DMS153 (cell line): ENCODE data around the gene AFAP1.
"Not testable (repeated sequence)": the region's sequence is repeated elsewhere in the genome, so short reads cannot be mapped to it uniquely, and the experiment has no call there.

Source experiments
- DNase-seq: peaks from one replicate; lab custom pipeline; 2025; lab: John Stamatoyannopoulos, UW

The AFAP1 gene

DNA sequence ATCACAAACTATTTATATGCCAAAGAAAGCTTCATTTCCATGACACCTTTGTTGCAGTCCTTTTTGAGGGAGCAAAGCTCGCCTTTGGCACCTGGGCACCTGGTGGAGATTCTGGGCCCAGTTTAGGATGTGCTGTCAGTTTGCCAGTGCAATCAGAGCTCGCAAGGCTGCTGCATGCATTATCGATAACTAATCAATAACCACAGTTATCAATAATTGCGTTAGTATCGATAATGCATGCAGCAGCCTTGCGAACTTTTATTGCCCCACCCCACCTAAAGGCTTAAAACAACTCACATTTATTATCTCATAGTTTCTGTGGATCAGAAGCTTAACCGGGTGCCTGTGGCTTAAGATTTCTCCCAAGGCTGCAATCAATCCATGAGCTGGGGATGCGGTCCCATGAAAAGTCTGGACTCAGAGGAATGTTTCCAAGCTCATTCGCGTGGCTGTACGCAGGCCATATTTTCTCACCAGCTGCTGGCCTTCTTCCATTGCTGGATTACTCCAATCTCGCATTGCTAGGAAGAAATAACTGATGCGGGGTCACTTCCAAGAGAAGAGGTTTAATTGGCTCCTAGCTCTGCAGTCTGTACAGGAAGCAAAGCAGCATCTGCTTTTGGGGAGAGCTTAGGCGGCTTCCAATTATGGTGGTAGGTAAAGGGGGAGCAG lies 6.2 kb upstream of the AFAP1 start:
- DNase-seq: no peak

DNA sequence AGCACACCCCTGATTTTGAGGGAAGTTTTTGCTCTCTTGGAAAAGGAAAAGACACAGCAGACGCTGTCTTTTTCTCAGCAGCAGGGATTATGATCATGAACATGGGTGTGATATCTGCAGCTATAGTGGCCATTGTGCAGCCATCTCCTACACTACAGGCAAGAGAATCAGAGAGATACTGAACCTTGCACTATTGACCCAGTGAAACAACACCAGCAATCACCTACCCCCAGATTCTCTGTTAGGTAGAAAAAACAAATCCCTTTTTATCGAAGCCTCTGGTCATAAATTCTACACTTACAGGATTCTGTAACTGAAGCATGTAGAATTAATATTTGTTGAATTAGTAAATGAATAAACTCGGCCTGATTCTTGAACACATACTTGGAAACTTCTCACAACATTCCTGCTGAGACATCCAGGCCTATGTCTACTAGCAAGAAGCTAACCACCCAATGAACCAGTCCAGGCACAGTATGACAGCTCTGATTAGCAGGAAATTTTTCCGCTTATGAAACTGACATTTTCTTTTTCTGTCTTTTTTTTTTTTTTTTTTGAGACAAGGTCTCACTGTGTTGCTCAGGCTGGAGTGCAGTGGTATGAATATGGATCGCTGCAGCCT lies 5.0 kb upstream of the AFAP1 start:
- DNase-seq: no peak

DNA sequence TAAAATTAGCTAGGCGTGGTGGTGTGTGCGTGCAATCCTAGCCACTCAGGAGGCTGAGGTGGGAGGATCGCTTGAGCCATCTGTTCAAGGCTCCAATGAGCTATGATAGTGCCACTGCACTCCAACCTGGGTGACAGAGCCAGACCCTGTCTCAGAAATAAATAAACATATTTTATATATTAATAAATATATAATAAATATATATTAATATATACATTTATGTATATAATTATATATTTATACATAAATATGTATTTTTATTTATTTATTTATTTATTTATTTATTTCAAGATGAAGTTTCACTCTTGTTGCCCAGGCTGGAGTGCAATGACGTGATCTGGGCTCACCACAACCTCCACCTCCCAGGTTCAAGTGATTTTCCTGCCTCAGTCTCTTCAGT lies 4.0 kb upstream of the AFAP1 start:
- DNase-seq: not testable (repeated sequence)

DNA sequence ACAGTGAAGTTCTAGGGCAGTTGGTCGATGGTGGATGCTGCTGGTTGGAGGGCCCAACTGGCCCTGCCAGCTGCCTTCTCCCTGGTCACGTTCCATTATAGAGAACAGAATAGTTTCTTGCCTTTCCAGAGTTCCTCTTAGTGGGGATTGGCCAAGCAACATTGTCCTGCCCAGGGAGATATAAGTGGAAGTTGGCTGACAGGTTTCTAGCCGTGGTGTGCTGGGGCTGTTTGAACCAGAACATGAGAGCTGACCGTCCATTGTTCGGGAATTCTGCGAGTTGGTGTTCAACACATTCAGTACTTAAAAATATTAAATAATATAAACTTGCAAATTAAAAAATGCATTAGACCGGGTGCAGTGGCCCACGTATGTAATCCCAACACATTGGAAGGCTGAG lies 3.5 kb upstream of the AFAP1 start:
- no peak for DNase-seq

DNA sequence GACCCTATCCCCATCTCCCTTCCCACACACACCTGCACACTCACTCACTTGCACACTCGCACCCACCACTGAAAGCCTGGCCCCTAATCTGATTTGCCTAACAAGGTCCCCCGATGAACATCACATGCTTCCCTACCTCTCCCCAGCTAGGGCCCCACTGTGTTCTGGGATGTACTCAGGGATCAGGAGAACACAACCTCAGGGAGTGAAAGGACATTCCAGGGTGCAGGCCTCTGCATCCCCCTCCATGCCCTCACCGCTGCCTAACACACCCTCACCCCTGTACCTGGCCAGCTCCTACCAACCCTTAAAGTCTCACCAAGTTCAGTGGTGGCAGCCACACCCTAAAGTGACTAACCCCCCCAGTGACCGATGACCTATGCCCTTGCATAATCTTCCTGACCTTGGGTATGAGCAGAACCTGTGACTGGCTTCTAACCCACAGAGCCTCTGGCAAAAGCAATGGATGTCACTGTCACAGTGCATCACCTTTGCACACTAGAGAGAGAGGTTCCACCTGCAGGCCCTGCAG lies 2.4 kb upstream of the AFAP1 start:
- no peak for DNase-seq

DNA sequence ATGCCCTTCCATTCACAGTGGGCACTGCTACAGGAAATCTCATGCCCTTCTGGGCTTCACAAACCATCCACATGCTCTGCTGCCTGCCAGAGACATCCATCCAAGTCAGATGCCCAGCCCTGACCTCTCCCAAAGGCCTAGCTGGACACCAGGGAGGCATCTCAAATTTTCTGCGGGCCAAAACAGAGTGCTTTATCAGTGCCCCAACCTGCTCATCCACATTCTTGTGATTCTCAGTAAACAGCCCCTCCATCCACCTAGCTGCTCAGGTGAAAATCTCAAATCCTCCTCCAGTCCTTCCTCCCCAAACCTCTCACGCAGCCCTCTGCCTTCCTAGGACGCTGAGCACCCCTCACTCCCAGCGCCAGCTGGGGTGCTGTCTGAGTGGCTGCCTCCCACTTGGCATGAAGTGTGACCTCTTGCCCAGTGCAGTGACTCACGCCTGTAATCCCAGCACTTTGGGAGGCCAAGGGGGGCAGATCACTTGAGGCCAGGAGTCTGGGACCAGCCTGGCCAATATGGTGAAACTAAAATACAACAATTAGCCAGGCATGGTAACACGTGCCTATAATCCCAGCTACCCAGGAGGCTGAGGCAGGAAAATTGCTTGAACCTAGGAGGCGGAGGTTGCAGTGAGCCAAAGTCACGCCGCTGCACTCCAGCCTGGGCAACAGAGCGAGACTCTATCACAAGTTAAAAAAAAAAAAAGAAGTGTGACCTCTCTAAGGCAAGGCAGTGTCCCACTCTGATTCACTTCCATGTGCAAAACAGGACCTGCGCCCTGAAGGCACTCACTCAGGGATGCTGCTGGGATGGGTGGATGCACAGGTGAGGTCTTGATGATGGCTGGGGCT lies 1.7 kb upstream of the AFAP1 start:
- no peak for DNase-seq

DNA sequence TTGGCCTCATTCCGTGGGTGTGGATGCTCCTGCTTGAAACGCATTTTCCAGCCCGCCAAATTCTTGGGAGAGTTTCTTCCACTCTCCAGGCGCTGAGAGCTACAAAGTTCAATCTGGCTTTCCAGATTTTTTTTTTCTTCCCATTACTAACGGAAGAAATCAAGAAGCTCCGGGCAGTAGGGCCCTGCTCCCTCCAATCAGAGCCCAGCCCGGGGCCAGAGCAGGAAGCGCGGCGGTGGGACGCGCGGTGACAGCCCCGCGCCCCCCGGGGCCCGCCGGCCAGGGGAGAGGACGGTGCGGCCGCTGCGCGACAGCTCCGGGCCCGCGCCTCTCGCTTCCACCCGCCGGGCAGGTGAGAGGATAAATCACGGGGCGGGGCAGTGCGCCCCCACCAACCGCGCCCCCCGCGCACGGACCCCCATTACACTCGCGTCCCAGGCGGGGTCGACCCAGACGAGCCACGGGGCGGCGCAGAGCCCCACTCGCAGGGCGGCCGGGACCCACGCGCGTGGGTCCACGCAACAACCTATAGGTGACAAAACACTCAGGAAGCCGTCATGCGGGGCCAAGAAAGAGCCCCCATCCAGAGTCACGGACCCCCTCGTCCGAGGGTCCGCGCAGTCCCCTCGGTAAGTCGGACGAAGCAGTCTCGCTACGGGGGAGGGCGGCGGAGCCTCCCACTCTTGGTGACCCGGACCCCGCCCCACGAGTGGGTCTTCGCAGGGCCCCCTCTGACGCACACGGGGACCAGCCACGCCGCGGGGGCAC lies 868 bp downstream of the AFAP1 start:
- DNase-seq: no peak

DNA sequence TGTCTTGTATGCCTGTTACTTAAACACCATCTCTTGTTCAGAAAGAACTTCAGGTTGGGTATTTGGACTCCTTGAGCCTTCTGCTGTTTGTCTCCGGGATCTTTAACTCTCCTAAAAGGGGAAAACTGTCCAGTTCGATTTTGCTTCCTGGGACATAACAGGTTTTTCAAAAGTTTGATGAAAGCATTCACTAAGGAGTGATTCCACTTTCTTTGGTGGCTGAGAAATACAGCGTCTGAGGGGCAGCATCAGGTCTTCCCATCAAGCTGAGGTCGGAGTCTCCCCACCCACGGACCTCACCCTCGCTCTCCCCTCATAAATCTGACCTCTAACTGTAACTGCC lies 1.4 kb downstream of the AFAP1 start:
- no peak for DNase-seq

DNA sequence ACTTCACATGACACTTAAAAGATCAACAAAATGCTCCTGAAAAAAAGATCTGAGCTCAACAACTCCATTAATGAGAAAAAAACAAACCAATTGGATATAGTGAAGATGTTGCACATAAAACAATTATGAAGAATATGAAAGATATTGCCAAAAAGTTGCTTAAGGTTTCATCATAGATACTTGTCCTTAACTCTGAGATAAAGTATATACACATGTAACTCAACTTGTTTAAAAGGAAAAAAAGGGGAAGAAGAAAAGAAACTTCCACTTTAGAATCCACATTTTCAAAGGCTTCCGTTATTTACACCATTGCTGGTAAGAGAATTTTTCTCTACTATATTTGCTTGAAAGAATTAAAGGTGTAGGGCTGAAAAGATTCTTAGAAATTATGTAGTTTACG lies 2.7 kb downstream of the AFAP1 start:
- DNase-seq: no peak

DNA sequence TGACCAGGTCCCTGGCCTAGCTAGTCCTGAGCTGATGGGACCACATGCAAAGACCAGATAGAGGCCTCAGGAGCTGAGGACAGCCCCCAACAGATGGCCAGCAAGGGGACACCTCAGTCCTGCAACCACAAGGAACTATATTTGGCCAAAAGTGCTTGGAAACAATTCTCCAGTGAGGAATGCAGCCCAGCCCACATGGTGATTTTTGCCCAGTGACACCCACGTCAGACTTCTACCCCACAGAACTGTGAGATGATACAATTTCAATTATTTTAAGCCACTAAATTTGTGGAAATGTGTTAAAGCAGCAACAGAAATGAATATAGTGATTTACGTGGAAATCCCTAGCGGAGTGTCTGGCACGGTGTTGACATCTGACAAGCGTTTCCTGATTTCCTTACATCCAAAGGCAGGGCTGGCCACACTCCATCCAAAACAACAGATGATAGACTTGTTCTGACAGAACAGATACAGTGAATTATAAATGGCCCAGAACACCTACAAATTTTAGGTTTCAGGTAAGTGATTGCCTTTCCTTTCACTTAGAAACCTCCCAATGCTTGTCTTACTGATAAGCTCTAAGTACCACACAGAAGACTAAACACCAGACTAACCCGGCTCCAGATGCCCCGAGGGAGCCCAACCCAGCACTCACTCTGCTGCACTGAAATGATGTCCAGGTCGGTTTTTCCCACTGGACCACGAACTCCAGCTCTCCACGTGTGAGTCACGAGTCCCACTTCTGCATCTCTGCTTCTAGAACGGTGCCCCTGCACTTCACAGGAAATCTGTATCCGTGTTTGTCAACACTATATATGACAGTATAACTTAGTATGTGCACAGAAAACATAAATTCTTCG lies 5.8 kb downstream of the AFAP1 start:
- no peak for DNase-seq

DNA sequence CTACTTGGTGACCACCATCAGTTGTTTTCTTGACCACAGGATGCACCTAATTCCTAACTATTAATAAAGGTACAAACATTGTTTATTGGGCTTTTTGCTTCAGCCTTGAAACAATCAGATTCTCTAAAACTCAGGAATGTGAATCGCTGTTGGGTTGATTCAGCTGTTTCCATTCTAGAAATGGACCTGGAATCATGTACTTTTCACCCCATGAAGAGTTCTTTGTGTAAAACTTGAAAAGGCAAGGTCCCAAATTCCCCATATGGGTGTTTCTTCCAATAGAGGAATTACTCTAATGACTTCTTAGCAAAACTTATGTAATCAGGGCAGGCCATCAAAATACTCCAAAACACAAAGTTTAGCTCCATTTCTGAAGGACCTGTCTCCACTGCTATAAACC lies 7.4 kb downstream of the AFAP1 start:
- DNase-seq: no peak

DNA sequence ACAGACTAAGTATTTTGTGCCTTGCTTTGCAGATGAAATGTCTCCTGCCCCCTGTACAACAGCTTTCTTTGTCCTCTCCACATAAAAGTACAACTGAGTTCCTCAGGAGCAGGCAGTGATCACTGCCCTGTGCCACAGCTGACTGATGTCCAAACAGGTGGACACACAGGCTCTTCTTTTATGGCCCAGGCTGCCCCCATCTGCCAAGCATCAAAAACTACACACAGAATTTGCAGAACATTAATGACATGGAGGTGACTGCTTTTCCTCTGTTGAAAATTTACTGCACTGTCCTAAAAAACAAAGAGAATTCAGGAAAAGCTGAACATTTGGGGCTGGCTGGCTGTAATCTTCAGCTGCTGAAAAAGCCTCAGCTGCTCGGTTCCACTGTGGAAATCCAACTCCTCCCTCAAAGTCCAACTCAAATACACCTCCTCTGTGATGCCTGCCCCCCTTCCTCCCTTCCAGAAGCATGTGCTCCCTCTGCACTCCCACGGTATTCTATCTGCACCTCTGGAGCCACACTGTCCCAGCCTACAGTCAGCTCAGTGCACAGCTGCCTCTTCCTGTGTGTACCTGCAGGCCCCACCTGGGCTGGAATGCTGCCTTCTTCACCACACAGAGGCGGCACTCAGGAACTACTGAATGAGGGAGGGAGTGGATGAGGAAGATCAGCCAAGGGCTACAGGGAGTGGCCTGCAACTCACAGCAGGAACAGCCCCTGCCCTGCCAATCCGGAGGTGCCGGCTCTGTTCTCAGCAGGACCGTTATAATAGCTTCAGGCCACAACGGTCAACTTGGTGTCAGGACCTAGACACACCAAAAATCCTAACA lies 10.3 kb downstream of the AFAP1 start:
- no peak for DNase-seq

DNA sequence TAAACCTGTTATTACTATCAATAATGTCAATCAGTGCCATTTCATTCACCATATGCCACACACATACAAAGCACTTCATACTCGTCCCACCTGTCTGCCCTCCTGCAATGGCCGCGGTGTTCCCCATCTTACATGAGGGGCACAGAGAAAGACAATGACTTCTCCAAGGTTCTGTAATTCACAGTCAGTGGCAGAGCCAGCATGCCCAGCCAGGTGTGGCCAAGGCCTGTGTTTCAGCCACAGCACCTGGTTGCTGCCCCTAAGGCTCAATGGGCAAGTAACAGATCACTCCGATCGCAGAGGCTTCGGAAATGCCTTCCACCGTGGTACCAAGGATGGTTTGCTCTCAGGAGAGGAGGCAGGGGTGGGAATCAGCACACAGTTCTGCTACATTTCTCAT lies 10.9 kb downstream of the AFAP1 start:
- DNase-seq: no peak

DNA sequence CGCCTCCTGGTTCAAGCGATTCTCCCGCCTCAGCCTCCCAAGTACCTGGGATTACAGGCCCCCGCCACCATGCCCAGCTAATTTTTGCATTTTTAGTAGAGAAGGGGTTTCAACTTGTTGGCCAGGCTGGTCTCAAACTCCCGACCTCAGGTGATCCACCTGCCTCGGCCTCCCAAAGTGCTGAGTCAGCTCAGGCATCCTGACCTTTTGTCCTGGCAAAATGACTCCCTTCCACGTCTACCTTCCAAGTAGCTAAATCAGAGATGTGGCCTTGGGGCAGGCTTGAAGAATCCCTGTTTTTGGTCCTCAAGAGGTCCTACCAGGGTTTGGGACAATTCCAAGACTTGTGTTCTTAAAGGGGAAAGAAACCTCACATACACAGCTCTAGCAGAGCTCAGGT lies 12.8 kb downstream of the AFAP1 start:
- no peak for DNase-seq

DNA sequence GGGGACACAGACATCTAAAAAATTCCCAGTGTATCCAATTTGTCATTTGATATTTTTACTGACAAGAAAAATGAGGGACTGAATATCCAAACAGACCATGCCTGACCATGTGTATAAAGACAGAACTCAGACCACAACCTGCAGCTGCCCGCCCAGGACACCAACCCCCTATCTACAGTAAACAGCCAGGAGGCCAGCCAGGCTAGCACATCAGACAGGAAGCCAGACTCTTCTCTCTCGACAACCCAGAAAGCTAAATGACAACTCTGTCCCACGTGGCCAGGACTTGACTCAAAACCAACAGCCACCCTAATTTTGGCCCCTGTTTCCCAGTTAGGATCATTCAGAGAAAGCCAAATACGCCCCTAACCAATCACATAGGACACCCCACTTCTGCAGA lies 15.1 kb downstream of the AFAP1 start:
- DNase-seq: no peak

DNA sequence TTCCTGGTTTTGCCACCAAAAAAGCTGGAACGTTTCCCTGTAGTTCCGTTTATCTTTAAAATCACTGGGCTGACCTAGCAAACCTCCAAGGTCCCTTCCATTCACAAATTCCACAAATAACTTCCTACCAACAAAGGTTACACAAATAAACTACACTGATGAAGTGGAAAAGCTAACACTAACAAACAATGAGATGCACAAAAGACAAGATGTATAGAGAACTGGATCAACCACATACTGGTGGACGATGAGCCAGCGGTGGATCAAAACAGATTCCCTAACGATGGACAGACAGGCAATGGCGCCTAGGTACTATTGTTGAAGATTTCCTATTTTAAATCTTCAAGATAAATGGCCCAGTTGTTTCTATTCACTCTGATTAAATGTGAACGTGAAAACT lies 15.5 kb downstream of the AFAP1 start:
- no peak for DNase-seq

DNA sequence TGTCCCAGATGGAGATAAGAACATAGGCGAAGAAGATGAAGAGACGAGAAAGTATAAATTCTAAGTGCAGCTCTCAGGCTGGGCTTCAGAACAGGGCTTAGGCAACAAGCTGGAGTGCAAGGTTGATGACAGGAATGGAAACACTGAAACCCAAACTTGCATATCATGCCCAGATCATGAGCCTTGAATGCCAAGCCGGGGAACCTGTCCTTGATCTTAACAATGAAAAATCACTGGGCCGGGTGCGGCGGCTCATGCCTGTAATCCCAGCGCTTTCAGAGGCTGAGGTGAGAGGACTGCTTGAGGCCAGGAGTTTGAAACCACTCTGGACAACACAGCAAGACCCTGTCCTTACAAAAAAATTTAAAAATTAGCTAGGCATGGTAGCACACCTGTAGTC lies 17.2 kb downstream of the AFAP1 start:
- no peak for DNase-seq

DNA sequence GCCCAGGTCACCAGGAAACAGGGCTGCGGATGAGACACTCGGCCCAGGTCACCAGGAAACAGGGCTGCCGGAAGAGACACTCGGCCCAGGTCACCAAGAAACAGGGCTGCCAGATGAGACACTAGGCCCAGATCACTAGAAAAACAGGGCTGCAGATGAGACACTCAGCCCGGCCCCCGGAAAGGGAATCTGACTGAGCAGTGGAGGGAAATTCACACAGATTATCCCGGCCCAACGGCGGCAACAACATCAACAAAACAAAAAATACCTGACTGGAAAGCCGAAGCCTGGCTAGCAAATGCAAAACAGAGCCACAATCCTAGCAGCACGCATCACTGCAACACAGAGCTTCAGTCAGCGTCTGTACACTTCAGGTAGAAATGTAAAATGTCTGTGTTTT lies 20.7 kb downstream of the AFAP1 start:
- no peak for DNase-seq

DNA sequence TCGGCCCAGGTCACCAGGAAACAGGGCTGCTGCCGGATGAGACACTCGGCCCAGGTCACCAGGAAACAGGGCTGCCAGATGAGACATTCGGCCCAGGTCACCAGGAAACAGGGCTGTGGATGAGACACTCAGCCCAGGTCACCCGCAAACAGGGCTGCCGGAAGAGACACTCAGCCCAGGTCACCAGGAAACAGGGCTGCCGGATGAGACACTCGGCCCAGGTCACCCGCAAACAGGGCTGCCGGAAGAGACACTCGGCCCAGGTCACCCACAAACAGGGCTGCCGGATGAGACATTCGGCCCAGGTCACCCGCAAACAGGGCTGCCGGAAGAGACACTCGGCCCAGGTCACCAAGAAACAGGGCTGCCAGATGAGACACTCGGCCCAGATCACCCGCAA lies 21.5 kb downstream of the AFAP1 start:
- not testable (repeated sequence) for DNase-seq

DNA sequence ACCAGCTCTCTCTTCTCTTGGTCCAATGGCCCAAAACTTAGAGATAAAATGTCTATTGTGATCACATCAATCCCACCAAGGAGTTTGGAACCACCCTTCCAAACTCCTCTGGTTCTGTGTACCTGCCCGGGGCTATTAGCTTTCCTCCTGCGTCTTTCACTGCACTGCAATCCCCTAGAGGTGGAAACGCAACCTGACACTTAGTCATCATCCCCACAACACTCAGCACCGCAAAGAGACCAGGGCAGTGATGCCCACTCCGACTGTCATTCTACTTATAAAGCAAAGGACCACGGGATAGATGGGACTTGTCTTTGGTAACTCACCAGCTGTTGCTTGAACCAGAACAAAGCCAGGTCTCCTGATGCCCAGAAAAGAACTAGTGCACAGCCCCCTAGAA lies 22.0 kb downstream of the AFAP1 start:
- no peak for DNase-seq

DNA sequence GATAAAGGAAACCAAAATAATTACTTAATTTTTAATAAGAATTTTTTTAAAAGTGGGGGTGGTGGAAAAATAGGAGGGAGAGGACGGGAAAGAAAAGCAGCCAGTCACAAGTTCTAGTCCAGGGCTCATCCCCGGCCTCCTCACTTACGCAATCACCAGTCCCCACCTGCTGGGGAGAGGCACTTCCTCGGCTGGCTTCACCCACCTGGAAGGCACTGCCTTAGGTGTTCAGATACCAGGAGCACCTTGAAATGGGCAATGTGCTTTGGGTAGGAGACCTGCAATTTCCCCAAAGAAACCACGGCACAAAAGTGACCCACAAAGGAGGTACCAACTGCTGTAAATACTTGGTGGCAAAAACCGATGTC lies 23.8 kb downstream of the AFAP1 start:
- DNase-seq: no peak
